PC-9 (cell line): ENCODE data around the gene IRX3. TPM values are rescaled to one million over a fixed set of nuclear protein-coding genes. Genes with fewer than 3 reads are reported as not detected.

Experiments used
- BruUV-seq: library from RNA; stranded (reverse); fragments of 400-500 nt; replicated peaks from 2 replicates; lab custom pipeline; 2021; lab: Mats Ljungman, UMichigan
- CTCF ChIA-PET: fragments of 300-600 bp; sonication (Branson Sonifier 250); formaldehyde crosslinking; loops from one replicate; lab custom pipeline; 2022; ENCODE audit warnings: antibody characterized with exemption; lab: Charles Lee
- POLR2A ChIA-PET: fragments of 300-600 bp; sonication (Branson Sonifier 250); formaldehyde crosslinking; loops from one replicate; lab custom pipeline; 2022; ENCODE audit warnings: antibody characterized with exemption; ENCODE audit not compliant: unreplicated experiment; lab: Charles Lee
- DNase-seq, 2 experiments: peaks; one replicate each; pipeline versions ENCODE4 v3.0.0 to v3.0.0-alpha.2; 2015 to 2022; ENCODE audit warnings: mixed read lengths in 1 of 2
- H2AFZ ChIP-seq: fragments of 200-600 bp; sonication (generic); 2 replicates; pipeline ENCODE4 v1.8.1; 2017; ENCODE audit warnings: antibody characterized with exemption
- H3F3A ChIP-seq: fragments of 200-600 bp; sonication (generic); 2 replicates; pipeline ENCODE4 v1.8.1; 2017; ENCODE audit warnings: antibody characterized with exemption, mild to moderate bottlenecking, low read depth; ENCODE audit not compliant: insufficient read depth
- H3K27ac ChIP-seq: fragments of 200-600 bp; sonication (generic); 2 replicates; pipeline ENCODE4 v1.6.1; 2016; ENCODE audit warnings: mixed run types
- H3K27me3 ChIP-seq: fragments of 200-600 bp; sonication (generic); 2 replicates; pipeline ENCODE4 v1.6.1; 2016; ENCODE audit warnings: low read depth, mixed run types; ENCODE audit not compliant: insufficient read depth
- H3K36me3 ChIP-seq: fragments of 200-600 bp; sonication (generic); 2 replicates; pipeline ENCODE4 v1.6.1; 2016; ENCODE audit warnings: low read depth, mixed run types
- H3K4me1 ChIP-seq: fragments of 200-600 bp; sonication (generic); replicated peaks from 2 replicates; pipeline ENCODE4 v1.6.1; 2016; ENCODE audit warnings: mixed run types; ENCODE audit not compliant: insufficient read depth
- H3K4me2 ChIP-seq: fragments of 200-600 bp; sonication (generic); 2 replicates; pipeline ENCODE4 v1.6.1; 2017; ENCODE audit warnings: mixed run types
- H3K4me3 ChIP-seq: fragments of 200-600 bp; sonication (generic); 2 replicates; pipeline ENCODE4 v1.6.1; 2016; ENCODE audit warnings: mixed run types
- H3K79me2 ChIP-seq: fragments of 200-600 bp; sonication (generic); 2 replicates; pipeline ENCODE4 v1.6.1; 2017; ENCODE audit warnings: low read depth, mixed run types
- H3K9me2 ChIP-seq: fragments of 200-600 bp; sonication (generic); 2 replicates; pipeline ENCODE4 v1.8.1; 2017; ENCODE audit warnings: mild to moderate bottlenecking; ENCODE audit not compliant: insufficient read depth
- H3K9me3 ChIP-seq: fragments of 200-600 bp; sonication (generic); 2 replicates; pipeline ENCODE4 v1.8.1; 2016; ENCODE audit warnings: low read depth; ENCODE audit not compliant: insufficient read depth
- H4K20me1 ChIP-seq: fragments of 200-600 bp; sonication (generic); 2 replicates; pipeline ENCODE4 v1.8.1; 2017; ENCODE audit not compliant: insufficient read depth
- CTCF ChIP-seq: fragments of 200-600 bp; sonication (generic); conservative IDR thresholded peaks from 2 replicates; pipeline ENCODE4 v1.6.1; 2017; ENCODE audit warnings: mixed run types, antibody characterized with exemption, mild to moderate bottlenecking, moderate library complexity
- EZH2 ChIP-seq: fragments of 200-600 bp; sonication (generic); IDR thresholded peaks from 2 replicates; pipeline ENCODE4 v1.8.0; 2017; ENCODE audit warnings: antibody characterized with exemption, low read depth
- intact Hi-C: fragments of 100-400 bp; cut with micrococcal nuclease; formaldehyde crosslinking; loops from one replicate; pipeline ENCODE4 v1.10.0; 2022; ENCODE audit not compliant: unreplicated experiment
- total RNA-seq: library from RNA; stranded (reverse); gene quantifications from 2 replicates; pipeline ENCODE4 v1.2.3, GENCODE V29; 2021

Gene IRX3
- total RNA-seq, 1 experiment from 2014 or later: 13.1 TPM

DNA sequence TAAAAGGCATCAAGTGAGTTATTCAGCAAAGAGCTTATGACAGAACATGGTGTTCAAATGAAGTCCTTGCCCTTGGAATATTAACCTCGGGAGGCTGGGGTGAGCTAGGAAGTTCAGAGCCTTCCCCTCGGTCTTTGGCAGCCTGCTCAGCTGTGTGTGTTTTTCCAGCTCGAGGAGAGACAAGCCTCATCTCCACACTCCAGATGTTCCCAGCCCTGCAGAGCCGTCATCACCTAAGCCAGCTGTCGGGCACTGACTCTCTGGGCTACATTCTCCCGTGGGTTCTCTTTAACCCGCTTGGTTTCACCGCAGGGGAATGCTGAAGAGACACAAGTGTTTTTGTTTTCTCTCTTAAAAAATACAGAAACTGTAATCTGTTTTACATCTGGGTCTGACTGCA is 47.1 kb downstream of the IRX3 start:
- Histone ChIP-seq H3K9me2 (no peaks in the 10 kb centered on the region), H3K9me3 (no peaks in the 10 kb centered on the region), H3K79me2 (no peaks in the 10 kb centered on the region), H3K27ac (no peak overlapping the region), H4K20me1 (no peaks in the 10 kb centered on the region), H3F3A (no peaks in the 10 kb centered on the region), H3K4me3 (no peak overlapping the region), H2AFZ (no peak overlapping the region), H3K27me3 (no peaks in the 10 kb centered on the region), H3K4me1 (no peaks in the 10 kb centered on the region), H3K4me2 (no peak overlapping the region), H3K36me3 (no peaks in the 10 kb centered on the region)
- no peak for DNase-seq
- CTCF ChIA-PET: no interaction called here
- intact Hi-C loops: no loop called here
- POLR2A ChIA-PET: no interaction called here
- TF ChIP-seq CTCF (no peak), EZH2 (no peak)
- BruUV-seq: no TSS peak

GRCh38 chr16:54236773-54237172 is 49.8 kb downstream of the IRX3 start:
- no peaks in the 10 kb centered on the region for H3K79me2 ChIP-seq
- TF ChIP-seq CTCF: no peak
- TF ChIP-seq EZH2: no peak
- no peaks in the 10 kb centered on the region for H3F3A ChIP-seq
- no peaks in the 10 kb centered on the region for H3K9me2 ChIP-seq
- H3K27me3 ChIP-seq: no peaks in the 10 kb centered on the region; the same call in 1 of the 2 replicates
- H4K20me1 ChIP-seq: no peaks in the 10 kb centered on the region
- no peaks in the 10 kb centered on the region for H3K36me3 ChIP-seq
- intact Hi-C loops: no loop called here
- no peak overlapping the region for H3K4me3 ChIP-seq
- CTCF ChIA-PET: no interaction called here
- BruUV-seq: no TSS peak
- no peak for DNase-seq
- H2AFZ ChIP-seq: no peak overlapping the region
- POLR2A ChIA-PET: no interaction called here
- H3K27ac ChIP-seq: no peak overlapping the region
- H3K4me1 ChIP-seq: no peaks in the 10 kb centered on the region
- H3K9me3 ChIP-seq: no peaks in the 10 kb centered on the region
- H3K4me2 ChIP-seq: no peak overlapping the region

GRCh38 chr16:54233615-54234014 is 53.0 kb downstream of the IRX3 start:
- H3K27ac ChIP-seq: no peak overlapping the region
- POLR2A ChIA-PET: no interaction called here
- BruUV-seq: no TSS peak
- TF ChIP-seq CTCF (no peak), EZH2 (no peak)
- H3K27me3 ChIP-seq: no peaks in the 10 kb centered on the region; the same call in 1 of the 2 replicates
- CTCF ChIA-PET: no interaction called here
- H4K20me1 ChIP-seq: no peaks in the 10 kb centered on the region
- no peaks in the 10 kb centered on the region for H3K36me3 ChIP-seq
- no peak overlapping the region for H3K4me2 ChIP-seq
- H3K79me2 ChIP-seq: no peaks in the 10 kb centered on the region
- no peak overlapping the region for H3K4me3 ChIP-seq
- H3K9me3 ChIP-seq: no peaks in the 10 kb centered on the region
- no peaks in the 10 kb centered on the region for H3K4me1 ChIP-seq
- no peak for DNase-seq
- no peak overlapping the region for H2AFZ ChIP-seq
- intact Hi-C loops: no loop called here
- no peaks in the 10 kb centered on the region for H3F3A ChIP-seq
- no peaks in the 10 kb centered on the region for H3K9me2 ChIP-seq
